GM23338 (cell line): ENCODE measurements around the gene FXN.

Source experiments
- EZH2 ChIP-seq: fragments of 200-600 bp; sonication (generic); IDR thresholded peaks from one replicate; pipeline ENCODE4 v1.8.0; 2017; ENCODE audit warnings: antibody characterized with exemption, mild to moderate bottlenecking, low read depth; ENCODE audit not compliant: unreplicated experiment
- EZH2phosphoT487 ChIP-seq: fragments of 200-600 bp; sonication (generic); IDR thresholded peaks from one replicate; pipeline ENCODE4 v1.8.1; 2018; ENCODE audit warnings: antibody characterized with exemption; ENCODE audit not compliant: unreplicated experiment
- TF ChIP-seq, protein P1 (sequence below), 2 experiments: fragments of 200-600 bp in 1 of 2; sonication (generic) in 1 of 2; conservative IDR thresholded peaks; 2 replicates each; pipeline versions ENCODE4 v1.5.1 to v1.6.1; 2016 to 2017; ENCODE audit warnings: antibody characterized with exemption in 2 of 2, low read depth in 2 of 2, mild to moderate bottlenecking in 2 of 2, moderate library complexity in 1 of 2
- TF ChIP-seq, protein P2 (sequence below): fragments of 250-450 bp; sonication (Bioruptor Pico); IDR thresholded peaks from 2 replicates; pipeline ENCODE4 v1.5.0; 2020; ENCODE audit warnings: mild to moderate bottlenecking, moderate library complexity

DNA sequence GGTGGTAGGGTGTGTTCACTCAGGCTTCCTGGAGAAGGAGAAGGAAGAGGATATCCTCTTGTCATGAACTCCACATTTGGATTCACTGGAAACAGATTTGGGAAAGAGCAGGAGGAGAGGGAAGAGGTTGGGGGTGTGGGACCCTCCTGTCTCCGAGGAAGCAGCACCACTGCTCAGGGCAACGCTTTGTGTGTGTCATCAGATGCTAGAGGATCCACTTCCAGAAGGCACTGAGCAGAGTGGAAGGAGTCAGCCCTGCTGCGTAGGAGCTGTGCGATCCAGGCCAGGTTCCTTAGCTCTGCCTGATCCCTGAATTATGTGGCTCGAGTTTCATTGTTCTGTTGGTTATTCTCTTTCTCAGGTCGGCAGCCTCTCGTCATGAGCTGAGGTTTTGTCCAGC lies 101.2 kb downstream of the FXN start:
- TF ChIP-seq, protein P1, sequence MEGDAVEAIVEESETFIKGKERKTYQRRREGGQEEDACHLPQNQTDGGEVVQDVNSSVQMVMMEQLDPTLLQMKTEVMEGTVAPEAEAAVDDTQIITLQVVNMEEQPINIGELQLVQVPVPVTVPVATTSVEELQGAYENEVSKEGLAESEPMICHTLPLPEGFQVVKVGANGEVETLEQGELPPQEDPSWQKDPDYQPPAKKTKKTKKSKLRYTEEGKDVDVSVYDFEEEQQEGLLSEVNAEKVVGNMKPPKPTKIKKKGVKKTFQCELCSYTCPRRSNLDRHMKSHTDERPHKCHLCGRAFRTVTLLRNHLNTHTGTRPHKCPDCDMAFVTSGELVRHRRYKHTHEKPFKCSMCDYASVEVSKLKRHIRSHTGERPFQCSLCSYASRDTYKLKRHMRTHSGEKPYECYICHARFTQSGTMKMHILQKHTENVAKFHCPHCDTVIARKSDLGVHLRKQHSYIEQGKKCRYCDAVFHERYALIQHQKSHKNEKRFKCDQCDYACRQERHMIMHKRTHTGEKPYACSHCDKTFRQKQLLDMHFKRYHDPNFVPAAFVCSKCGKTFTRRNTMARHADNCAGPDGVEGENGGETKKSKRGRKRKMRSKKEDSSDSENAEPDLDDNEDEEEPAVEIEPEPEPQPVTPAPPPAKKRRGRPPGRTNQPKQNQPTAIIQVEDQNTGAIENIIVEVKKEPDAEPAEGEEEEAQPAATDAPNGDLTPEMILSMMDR (conservative IDR thresholded peaks at IDR 0.05; ENCODE audit: low read depth in 2 of 2): no peak
- TF ChIP-seq EZH2: no peak
- TF ChIP-seq, protein P2, sequence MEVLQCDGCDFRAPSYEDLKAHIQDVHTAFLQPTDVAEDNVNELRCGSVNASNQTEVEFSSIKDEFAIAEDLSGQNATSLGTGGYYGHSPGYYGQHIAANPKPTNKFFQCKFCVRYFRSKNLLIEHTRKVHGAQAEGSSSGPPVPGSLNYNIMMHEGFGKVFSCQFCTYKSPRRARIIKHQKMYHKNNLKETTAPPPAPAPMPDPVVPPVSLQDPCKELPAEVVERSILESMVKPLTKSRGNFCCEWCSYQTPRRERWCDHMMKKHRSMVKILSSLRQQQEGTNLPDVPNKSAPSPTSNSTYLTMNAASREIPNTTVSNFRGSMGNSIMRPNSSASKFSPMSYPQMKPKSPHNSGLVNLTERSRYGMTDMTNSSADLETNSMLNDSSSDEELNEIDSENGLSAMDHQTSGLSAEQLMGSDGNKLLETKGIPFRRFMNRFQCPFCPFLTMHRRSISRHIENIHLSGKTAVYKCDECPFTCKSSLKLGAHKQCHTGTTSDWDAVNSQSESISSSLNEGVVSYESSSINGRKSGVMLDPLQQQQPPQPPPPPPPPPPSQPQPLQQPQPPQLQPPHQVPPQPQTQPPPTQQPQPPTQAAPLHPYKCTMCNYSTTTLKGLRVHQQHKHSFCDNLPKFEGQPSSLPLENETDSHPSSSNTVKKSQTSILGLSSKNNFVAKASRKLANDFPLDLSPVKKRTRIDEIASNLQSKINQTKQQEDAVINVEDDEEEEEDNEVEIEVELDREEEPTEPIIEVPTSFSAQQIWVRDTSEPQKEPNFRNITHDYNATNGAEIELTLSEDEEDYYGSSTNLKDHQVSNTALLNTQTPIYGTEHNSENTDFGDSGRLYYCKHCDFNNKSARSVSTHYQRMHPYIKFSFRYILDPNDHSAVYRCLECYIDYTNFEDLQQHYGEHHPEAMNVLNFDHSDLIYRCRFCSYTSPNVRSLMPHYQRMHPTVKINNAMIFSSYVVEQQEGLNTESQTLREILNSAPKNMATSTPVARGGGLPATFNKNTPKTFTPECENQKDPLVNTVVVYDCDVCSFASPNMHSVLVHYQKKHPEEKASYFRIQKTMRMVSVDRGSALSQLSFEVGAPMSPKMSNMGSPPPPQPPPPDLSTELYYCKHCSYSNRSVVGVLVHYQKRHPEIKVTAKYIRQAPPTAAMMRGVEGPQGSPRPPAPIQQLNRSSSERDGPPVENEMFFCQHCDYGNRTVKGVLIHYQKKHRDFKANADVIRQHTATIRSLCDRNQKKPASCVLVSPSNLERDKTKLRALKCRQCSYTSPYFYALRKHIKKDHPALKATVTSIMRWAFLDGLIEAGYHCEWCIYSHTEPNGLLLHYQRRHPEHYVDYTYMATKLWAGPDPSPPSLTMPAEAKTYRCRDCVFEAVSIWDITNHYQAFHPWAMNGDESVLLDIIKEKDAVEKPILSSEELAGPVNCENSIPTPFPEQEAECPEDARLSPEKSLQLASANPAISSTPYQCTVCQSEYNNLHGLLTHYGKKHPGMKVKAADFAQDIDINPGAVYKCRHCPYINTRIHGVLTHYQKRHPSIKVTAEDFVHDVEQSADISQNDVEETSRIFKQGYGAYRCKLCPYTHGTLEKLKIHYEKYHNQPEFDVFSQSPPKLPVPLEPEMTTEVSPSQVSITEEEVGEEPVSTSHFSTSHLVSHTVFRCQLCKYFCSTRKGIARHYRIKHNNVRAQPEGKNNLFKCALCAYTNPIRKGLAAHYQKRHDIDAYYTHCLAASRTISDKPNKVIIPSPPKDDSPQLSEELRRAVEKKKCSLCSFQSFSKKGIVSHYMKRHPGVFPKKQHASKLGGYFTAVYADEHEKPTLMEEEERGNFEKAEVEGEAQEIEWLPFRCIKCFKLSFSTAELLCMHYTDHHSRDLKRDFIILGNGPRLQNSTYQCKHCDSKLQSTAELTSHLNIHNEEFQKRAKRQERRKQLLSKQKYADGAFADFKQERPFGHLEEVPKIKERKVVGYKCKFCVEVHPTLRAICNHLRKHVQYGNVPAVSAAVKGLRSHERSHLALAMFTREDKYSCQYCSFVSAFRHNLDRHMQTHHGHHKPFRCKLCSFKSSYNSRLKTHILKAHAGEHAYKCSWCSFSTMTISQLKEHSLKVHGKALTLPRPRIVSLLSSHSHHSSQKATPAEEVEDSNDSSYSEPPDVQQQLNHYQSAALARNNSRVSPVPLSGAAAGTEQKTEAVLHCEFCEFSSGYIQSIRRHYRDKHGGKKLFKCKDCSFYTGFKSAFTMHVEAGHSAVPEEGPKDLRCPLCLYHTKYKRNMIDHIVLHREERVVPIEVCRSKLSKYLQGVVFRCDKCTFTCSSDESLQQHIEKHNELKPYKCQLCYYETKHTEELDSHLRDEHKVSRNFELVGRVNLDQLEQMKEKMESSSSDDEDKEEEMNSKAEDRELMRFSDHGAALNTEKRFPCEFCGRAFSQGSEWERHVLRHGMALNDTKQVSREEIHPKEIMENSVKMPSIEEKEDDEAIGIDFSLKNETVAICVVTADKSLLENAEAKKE (CRISPR knock-in tag): no peak
- TF ChIP-seq EZH2phosphoT487: no peak
